ENCODE results near the gene PKP2.
"Not testable (repeated sequence)": the region's sequence is repeated elsewhere in the genome, so short reads cannot be mapped to it uniquely, and the experiment has no call there.

The PKP2 gene

DNA sequence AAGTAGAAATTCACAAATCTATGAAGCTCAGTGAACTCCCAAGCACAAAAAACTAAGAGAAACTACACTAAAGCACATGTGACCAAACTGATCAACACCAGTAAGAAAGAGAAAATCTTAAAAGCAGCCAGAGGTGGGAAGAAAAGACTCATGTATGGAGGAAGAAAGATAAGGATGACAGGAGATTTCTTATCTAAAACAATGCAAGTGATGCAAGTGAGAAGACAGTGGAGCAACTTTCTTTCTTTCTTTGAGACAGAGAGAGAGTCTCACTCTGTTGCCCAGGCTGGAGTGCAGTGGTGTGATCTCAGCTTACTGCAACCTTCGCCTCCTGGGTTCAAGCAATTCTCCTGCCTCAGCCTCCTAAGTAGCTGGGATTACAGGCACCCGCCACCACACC is 34.9 kb downstream of the PKP2 start:
- DNase-seq = not testable (repeated sequence)

DNA sequence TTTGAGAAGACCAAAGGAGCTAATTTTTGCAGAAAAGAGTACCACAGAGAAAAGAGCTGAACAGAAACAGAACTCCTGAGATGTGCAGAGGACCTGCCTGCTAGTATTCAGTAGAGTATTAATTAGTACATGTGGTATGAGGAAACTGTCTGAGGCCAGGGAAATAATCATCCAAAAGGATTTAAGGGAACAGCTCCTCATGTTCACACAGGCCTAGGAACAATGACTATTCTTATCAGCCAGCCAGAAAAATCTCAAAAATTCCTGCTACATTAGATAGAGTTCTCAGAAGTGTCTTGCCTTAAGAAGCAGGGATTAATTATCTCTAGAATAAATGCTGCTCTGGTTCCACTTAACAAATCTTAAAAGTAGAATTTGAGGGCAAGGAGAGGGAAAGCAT is 36.4 kb downstream of the PKP2 start:
- no peak for DNase-seq

DNA sequence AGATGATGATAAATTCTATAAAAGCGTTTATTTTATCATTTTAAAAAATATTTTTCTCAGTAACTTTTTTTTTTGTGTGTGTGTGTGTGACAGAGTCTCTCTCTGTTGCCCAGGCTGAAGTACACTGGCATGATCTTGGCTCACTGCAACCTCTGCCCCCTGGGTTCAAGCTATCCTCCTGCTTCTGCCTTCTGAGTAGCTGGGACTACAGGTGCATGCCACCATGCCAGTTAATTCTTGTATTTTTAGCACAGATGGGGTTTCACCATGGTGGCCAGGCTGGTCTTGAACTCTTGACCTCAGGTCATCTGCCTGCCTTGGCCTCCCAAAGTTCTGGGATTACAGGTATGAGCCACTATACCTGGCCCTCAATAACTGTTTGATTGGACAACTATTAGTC is 37.2 kb downstream of the PKP2 start:
- DNase-seq = no peak

DNA sequence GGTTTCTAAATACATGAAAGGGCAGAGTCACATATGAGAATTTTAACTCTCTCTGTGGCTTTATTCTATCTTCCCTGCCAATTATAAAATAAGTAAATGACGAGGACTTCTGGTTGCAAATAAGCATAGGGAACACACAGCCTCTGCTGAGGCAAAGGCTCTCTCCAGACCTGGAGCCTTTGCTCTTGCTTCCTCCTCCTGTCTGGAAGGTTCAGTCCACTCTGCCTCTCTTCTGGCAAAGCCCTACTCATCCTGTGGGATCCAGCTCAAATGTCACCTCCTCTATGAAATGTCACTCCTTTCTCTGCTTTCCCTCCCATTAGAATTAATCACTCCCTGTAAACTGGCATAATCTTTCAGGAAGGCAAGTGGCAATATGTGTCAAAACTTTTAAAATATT is 41.9 kb downstream of the PKP2 start:
- DNase-seq = no peak

DNA sequence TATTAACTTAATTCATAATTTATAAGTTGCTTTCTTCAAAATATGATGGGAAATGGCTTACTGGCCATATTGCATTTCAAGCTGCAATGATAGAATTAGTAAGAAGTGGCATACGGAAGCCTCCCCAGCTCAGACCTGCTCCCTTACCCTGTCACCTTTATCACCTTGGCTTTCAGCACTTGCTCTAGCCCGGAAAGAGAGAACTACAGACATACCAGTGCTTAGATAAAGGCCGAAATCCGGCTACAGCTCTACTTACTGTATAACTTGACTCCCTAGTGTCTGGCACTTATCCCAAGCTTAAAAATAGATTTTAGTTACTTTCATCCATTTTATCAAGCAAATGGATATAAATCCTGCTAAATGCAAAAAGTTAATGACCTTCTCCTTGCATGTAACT is 42.5 kb downstream of the PKP2 start:
- DNase-seq = no peak

DNA sequence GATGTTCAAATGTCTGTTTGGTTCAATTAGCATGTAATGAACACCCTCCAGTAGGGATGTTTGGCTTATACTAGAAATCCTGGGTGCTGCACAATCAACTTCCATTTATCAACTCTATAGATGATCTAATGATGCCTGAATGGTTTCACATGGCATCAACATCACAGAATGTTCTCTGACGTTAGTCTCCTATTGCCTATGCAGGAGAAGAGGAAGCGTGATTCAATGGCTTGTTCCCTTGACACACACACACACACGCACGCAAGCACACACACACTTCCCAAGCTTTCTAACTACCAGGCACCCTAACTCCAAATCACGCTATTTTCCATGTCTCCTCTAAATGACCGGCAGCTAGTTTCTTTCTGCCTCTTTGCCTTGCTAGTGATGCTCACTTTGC is 49.3 kb downstream of the PKP2 start:
- no peak for DNase-seq

DNA sequence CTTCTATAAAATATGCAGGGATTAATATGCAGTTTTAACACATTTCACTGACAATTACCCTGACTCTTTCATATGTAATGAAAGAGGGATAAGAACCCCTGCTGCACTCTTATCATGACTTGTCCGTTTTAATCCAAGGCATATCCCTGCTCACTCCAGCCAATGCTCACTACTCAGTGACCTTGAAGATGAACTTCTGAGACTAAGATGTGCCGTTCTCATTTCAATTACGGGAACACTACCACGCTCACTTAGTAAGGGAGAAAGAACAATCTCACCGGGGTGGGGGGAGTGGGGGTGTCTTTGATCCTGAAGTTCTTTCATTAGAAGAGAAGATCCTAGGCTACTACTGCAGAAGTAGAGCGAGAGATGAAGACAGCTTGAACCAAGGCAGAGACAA is 50.5 kb downstream of the PKP2 start:
- no peak for DNase-seq

DNA sequence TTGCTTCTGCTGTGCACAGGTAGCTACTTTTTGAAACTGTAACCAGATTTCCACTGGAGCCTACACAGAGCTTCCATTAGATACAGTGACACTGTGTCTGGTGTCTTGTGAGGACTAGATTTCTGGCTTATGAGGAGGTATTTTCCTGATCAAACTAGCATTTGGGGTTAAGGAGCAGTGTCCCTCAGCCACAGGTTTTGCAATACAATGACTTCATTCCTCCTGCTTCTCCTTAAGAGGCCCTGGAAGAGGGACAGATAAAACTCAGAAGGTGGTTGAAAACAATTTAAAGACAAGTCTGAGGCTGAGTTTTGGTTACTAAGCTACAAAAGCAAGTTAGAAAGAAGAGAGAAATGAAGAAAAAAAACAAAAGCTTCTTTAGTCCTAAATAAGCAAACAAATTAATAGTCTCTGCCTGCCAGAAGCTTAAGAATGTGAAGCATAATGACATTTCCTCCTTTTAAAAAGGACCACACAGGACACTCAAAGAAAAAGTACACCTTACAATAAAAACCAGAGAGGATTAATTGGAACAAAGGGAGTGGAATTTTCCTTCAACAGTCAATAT is 53.0 kb downstream of the PKP2 start:
- DNase-seq = no peak

DNA sequence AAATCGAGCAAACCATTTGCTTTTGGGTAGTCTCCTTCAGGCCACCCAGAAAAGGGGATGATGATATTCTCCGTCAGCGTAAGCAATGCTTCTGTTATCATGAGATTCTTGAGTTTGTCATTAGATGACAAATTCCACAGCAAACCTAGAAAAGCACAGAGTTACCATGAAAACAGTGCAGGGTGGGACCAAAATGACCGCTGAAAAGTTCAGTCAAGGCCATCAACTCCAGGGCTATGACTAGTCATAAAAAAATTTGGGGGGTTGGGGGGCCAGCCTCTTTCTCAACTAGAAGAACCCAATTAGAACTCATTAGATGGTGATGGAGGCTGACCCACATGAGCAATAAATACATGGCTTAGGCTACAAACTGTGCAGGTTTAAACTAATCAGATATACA is 55.5 kb downstream of the PKP2 start:
- no peak for DNase-seq

DNA sequence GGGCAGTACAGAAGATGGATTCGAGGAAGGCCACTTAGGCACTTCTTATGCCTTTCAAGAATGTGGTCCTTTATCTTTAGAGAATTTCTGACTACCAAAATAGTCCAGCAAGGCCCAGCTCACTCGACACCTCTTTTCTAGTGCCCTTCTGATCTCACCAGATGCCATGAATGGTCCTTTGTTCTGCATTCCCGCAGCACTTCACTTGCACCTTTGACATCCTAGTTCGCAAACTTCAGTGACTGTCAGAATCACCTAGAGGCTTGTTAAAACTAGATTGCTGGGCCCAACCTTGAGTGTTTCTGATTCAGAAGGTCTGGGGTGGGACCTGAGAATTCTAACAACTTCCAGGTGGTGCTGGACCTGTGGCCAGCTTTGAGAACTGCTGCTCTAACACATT is 56.7 kb downstream of the PKP2 start:
- DNase-seq = no peak

DNA sequence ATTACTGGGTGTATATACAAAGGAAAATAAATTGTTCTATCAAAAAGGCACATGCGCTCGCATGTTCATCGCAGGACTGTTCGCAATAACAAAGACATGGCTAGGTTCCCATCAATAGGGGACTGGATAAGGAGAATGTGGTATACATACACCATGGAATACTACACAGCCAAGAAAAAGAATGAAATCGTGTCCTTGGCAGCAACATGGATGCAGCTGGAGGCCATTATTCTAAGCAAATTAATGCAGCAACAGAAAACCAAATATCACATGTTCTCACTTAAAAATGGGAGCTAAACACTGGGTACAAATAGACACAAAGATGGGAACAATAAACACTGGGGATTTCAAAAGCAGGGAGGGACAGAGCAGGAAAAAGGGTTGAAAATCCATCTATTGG is 58.6 kb downstream of the PKP2 start:
- no peak for DNase-seq

DNA sequence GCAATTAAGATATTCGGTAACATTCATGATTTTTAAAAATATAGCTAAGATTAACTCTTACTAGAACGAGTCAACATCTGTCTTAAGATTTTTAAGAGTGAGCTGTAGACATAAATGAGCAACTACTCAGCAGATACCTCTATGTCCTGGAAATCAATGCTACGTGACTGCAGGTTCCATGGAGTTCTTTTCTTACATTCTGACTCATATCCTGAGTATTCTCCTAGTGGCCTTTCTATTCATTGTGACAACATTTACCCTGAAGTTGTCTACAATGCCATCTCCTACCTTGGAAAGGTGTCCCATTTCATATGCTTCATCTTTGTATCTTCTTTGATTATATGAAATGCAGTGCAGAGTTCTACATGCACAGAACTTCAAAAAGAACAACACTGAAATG is 59.9 kb downstream of the PKP2 start:
- no peak for DNase-seq

DNA sequence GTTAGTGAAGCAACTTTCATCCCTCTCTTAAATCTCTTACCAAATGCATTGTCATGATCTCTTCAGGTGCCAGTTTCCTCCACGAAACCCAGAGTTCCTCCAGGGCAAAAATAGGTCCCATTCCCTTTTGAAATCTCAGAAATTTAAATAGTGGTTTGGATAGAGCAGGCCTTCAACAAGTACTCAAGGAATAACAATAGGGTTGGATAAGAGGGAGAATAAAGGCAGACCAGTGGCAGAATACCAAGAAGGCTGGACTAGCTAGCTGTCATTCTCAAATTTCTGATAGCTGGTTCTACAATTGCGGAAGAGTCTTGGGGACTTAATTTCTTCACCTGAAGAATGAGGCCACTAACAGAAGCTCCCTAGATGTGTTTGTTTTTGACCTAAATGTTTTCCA is 62.5 kb downstream of the PKP2 start:
- DNase-seq = no peak

DNA sequence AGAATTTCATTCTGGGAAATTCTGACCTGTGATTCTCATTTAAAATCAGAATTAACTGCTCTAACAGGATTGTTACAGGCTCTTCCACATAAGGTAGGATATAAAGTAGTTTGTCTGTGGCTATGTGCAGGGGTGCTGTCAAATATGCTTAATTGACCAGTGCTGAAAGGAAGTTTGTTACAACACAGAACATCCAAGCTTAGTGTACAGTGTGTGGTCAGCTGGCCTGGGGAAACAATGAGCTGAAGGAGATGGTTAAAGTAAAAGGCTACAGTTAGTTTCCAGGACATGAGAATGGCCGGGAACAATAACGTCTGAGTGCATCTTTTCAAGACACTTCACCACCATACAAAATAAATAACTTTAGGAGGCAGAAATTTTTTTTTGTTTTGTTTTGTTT is 68.0 kb downstream of the PKP2 start:
- DNase-seq = no peak

DNA sequence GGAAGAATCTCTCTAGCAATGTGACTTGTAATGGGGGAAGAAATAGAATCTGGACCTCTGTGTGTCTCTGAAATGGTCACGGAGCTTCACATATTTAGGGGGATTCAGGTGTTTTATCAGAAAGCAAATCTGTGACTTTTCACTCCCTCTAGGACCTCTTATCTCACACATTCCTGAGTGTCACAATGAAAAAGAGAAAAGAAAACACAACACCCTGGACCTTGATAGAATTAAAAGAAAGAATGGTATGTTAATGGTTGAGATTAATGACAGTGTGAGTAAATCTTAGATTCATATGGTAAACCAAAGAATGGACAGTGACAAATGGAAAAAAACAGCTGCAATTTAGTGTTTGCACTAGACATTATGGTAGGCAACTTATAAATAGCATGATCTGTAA is 68.5 kb downstream of the PKP2 start:
- DNase-seq = no peak

DNA sequence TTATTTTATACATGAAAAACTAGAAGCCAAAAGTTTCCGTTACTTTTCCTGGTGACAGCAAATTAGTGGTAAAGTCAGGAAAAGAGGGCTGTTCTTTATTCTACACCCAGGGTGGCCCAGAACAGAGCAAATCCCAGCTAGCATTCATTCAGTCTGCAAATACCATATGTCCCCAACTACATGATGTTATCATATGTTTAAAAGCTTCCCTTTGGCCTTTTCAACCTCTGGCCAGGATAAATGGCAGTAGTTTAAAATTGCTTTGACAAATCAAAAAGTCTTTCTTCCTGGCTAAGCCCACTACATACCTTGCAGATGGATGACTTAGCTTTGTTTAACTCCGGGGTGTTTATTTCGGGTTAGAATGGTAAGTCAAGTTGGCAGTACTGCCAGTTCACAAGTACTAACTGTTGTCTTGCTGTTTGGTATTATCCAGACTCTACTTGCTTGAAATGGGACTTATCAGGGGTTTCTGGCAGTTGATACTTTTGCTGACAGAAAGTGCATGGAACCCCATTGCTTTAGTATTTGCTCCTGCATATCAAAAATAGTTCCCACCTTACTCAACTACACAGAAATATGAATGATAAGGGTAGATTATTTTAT is 69.7 kb downstream of the PKP2 start:
- DNase-seq = no peak

DNA sequence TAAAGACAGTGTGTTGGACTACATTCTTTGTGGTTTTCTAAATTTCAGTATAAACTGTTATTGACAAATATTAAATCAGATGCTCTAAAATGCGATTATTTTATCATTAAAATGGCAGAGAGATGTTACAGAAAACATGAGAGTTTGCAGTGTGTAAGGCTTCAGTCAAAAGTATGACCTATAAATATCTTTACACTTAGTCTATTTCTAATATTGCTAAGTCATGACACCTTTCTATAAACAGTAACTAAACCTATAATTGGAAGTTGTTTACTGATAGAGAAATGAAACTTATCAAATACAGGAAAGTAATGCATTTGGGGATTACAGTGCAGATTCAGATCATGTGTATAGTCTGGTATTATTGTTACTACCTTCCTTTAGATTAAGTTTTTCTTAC is 72.0 kb downstream of the PKP2 start:
- DNase-seq = no peak

DNA sequence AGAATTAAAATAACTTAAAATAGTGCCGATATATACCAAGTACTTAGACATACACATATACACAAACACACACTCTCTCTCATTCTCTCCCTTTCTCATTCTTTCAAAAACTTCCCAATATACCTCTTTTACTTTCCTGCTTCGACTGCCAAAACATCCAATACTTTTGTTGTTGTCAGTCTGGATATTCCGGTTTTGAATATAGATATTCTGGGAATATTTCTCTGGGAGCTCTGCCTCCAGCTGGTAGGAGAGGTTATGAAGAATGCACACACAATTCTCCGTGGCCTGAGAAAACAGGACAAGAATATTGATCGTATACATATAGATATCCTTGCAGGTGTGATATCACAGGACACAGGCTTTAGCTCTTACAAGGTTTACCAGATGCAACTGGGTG is 74.2 kb downstream of the PKP2 start:
- DNase-seq = no peak

DNA sequence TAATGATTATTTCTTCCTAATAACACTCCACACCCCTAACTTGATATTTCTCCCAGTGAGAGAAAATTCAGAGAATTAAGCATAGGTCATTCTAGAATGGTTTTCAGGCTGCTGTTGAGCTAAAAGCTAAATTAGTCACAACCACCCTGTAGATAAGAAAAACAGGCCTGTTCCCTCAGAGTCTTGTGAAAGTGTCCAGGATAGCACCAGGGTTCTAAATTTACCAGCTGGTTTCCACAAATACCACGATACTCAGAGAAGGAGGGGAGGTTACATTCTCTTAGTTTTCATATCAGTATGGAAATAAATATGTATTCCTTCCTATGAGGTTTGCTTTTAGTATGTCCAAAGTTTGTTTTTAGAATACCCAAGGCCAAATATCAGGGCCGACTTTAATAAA is 74.9 kb downstream of the PKP2 start:
- no peak for DNase-seq

DNA sequence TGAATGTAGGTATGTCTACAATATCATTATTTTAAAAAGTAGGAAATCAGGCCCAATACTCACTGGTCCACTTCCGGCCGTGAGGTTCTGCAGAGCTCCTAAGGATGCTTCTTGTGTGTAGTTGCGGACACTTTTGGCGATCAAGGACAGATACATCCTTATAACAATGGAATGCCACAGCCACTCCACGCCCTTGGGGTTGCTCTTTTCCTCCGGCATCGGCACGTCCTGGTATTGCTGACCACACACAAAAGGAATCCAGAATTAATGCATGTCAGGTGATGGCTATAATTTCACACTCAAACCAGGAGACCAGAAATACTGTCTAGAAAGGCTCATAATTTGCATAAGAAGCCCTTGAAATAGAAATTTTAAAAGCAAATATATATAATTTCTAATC is 75.3 kb downstream of the PKP2 start:
- no peak for DNase-seq

DNA sequence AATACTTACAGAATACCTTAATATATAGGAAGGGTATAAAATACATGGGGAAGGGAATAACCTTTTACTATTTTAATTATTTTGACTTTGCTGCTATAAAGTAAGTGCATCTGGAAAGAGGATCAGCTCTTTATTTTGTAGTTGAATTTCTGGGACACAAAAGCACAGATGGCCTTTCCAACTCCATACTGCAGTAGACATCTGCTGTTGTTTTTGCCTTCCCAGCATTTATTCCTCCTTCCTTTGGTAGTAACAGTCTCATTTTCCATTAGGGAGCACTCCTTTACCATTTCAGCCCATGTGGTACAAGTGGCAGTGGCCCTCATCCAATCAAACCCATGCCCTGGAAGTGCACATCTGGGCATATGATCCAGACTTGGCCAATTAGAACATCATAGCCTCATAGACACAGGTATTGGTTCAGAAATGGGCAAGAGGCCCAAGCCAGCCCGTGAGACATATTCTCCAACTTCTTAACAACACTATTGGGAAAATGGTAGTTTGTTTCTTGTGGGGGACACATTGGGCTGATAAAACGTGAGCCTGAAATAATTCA is 76.1 kb downstream of the PKP2 start:
- no peak for DNase-seq

DNA sequence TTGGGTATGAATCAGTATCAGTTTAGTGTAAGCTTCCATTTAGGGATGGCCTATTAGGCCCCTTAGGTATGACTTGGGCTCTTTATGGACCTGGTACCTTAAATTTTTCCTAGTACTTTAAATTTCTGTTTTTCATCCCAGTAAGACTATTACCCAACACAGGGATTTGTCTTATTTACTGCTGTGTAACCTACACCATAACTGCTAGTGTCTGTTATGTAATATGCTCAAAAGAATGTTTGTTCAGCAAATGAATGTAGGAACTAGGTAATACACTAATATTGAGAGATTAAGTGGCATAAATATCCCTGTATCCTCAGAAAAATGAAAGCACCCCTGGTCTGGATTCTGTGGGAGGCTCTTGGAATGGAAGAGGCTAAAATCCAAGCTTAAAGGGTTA is 77.2 kb downstream of the PKP2 start:
- DNase-seq = no peak

DNA sequence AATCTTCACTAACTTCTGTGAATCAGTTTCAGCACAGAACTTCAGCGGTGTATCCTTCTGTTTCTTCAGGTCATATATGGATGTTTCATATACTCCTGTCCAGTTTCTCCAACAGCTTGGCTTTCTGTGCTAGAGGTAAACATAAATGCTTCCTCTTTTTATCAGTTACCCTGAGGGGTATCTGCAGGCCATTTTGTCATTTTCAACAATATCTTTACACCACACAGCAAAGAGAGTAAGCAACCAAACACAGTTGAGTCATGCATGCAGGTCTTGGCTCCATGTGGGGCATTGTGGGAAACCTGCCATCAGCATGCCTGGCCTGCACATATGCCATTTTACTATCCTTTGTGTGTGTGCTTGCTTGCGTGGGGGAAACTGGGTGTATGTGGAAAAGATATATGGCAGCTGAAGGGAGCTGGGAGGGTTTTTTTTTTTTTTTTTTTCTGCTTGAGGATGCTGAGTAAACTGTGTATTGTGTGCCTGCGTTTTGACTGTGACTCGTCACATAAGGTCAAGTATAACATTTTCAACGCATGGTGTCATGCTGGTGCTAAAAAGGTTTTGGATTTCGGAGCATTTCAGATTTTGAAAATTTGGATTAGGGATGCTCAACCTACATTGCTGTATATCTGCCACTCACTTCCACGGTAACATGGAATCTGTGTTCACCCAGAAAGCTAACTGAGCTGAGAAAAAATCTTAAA is 84.7 kb downstream of the PKP2 start:
- no peak for DNase-seq

DNA sequence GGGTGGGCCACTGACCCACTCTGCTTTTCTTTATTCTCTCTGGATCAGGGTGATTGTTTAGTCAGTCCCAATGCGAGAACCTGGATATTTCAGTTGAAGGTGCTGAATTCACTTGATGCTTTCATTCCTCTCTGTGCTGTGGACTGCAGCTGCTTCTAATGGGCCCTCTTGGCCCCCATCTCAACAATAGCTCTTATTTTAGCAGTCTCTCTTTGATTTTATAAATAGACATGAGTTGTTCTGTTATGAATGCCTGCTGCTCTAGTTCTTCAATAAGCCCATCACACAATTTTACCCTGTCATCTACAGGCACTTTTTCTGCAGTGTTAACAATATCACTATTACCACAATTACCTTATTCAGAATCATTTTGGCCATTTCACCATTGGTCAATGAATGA is 86.7 kb downstream of the PKP2 start:
- no peak for DNase-seq

DNA sequence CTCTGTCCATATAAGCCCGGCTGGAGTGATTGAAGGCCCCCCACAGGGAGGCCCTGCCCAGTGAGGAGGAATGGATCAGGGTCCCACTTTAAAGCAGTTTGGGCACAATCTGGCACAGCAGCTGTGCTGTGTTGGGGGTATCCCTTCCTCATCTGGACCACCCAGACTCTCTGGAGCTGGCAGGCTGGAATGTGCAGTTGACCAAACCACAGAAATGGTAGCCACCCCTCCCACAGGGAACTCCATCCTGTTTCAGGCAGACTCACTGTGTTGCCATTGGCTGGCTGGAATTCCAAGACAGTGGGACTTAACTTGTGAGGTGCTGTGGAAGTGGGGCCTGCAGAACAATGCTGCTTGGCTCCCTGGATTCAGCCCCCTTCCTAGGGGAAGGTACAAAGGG is 87.4 kb downstream of the PKP2 start:
- DNase-seq = no peak
